ENCODE results near the gene HGS.

- TF ChIP-seq CTCF (IDR thresholded peaks at IDR 0.05) (no peak), EZH2 (IDR thresholded peaks at IDR 0.05) (no peak)
Observed at GRCh38 chr17:81659038-81659437, 24.8 kb upstream of the HGS start.

Measured in neural progenitor cell (in vitro differentiated cells).